Ishikawa (cell line): ENCODE measurements around the gene UNC5B.

Source experiments
- CEBPB ChIP-seq: IDR thresholded peaks from 2 replicates; pipeline ENCODE4 v1.6.1; 2012
- CREB1 ChIP-seq: IDR thresholded peaks from 2 replicates; pipeline ENCODE4 v1.6.1; 2012; ENCODE audit warnings: low read depth
- EGR1 ChIP-seq: IDR thresholded peaks from 2 replicates; pipeline ENCODE4 v1.6.1; 2012
- EP300 ChIP-seq: IDR thresholded peaks from 2 replicates; pipeline ENCODE4 v1.6.1; 2012; ENCODE audit warnings: borderline replicate concordance
- FOXM1 ChIP-seq: IDR thresholded peaks from 2 replicates; pipeline ENCODE4 v1.6.1; 2012; ENCODE audit warnings: low read depth, borderline replicate concordance
- MAX ChIP-seq: IDR thresholded peaks from 2 replicates; pipeline ENCODE4 v1.6.1; 2012
- NFIC ChIP-seq: IDR thresholded peaks from 2 replicates; pipeline ENCODE4 v1.6.1; 2012
- RAD21 ChIP-seq: IDR thresholded peaks from 2 replicates; pipeline ENCODE4 v1.6.1; 2012; ENCODE audit warnings: low read depth
- REST ChIP-seq: IDR thresholded peaks from 2 replicates; pipeline ENCODE4 v1.6.1; 2012; ENCODE audit warnings: low read depth, mild to moderate bottlenecking
- TAF1 ChIP-seq: IDR thresholded peaks from 2 replicates; pipeline ENCODE4 v1.6.1; 2012; ENCODE audit warnings: low read depth, mild to moderate bottlenecking
- TCF12 ChIP-seq: IDR thresholded peaks from 2 replicates; pipeline ENCODE4 v1.6.1; 2012; ENCODE audit warnings: low read depth
- TEAD4 ChIP-seq: IDR thresholded peaks from 2 replicates; pipeline ENCODE4 v1.6.1; 2012
- USF1 ChIP-seq: IDR thresholded peaks from 2 replicates; pipeline ENCODE4 v1.6.1; 2012
- YY1 ChIP-seq: IDR thresholded peaks from 2 replicates; pipeline ENCODE4 v1.6.1; 2012; ENCODE audit warnings: low read depth
- ZBTB7A ChIP-seq: IDR thresholded peaks from 2 replicates; pipeline ENCODE4 v1.6.1; 2012; ENCODE audit warnings: low read depth

The UNC5B gene

GRCh38 chr10:71333129-71333887 lies 120.9 kb downstream of the UNC5B start:
- TF ChIP-seq EGR1 (no peak), TAF1 (no peak), YY1 (no peak), REST (no peak), TEAD4 (no peak), USF1 (no peak), ZBTB7A (no peak), TCF12 (no peak), MAX (no peak), CREB1 (no peak)

GRCh38 chr10:71334221-71334791 lies 121.9 kb downstream of the UNC5B start:
- no peak for TF ChIP-seq RAD21
- no peak for TF ChIP-seq REST
- no peak for TF ChIP-seq MAX
- no peak for TF ChIP-seq EGR1
- TF ChIP-seq CREB1: no peak
- TF ChIP-seq CEBPB: no peak
- TF ChIP-seq ZBTB7A: no peak
- TF ChIP-seq TCF12: no peak
- no peak for TF ChIP-seq YY1
- no peak for TF ChIP-seq TEAD4

- no peak for TF ChIP-seq TAF1
- no peak for TF ChIP-seq TCF12
- no peak for TF ChIP-seq ZBTB7A
- TF ChIP-seq RAD21: no peak
- TF ChIP-seq MAX: no peak
- no peak for TF ChIP-seq USF1
- TF ChIP-seq NFIC: no peak
Measured at GRCh38 chr10:71335173-71335708, 122.9 kb downstream of the UNC5B start.

GRCh38 chr10:71336632-71337031 lies 124.3 kb downstream of the UNC5B start:
- TF ChIP-seq RAD21 (no peak), TAF1 (no peak), TEAD4 (no peak), REST (no peak), FOXM1 (no peak), EGR1 (no peak), CEBPB (no peak), EP300 (no peak), CREB1 (no peak), MAX (no peak), NFIC (no peak), USF1 (no peak), YY1 (no peak), ZBTB7A (no peak), TCF12 (no peak)
